Psoas muscle (tissue), 8 donors: ENCODE data around the gene TMEM114. TPM values are rescaled to one million over a fixed set of nuclear protein-coding genes. Genes with fewer than 3 reads are reported as not detected.

ENCODE experiments used
- ATAC-seq, 4 donors: fragments of 200-7000 bp; cut with Tn5 transposase; one replicate each; pipeline ENCODE4 v1.9.1; 2020; ENCODE audit warnings: moderate library complexity in 3 of 4, mild to moderate bottlenecking in 2 of 4
- DNase-seq, 2 donors: peaks; one replicate each; pipeline ENCODE4 v3.0.0-alpha.2; 2020
- H3K27ac ChIP-seq: fragments of 200-600 bp; one replicate; pipeline ENCODE4 v1.8.0; 2022
- H3K27me3 ChIP-seq, 3 donors: fragments of 200-600 bp in 1 of 3; one replicate each; pipeline versions ENCODE4 v1.6.1 to v1.8.0; 2013 to 2022; ENCODE audit warnings: low read length in 2 of 3, mild to moderate bottlenecking in 2 of 3, moderate library complexity in 1 of 3; ENCODE audit not compliant: insufficient read depth in 3 of 3
- H3K36me3 ChIP-seq, 2 donors: fragments of 200-600 bp in 1 of 2; one replicate each; pipeline versions ENCODE4 v1.6.1 to v1.8.0; 2013 to 2022; ENCODE audit warnings: low read depth in 1 of 2, mild to moderate bottlenecking in 1 of 2, moderate library complexity in 1 of 2; ENCODE audit not compliant: insufficient read depth in 1 of 2
- H3K4me1 ChIP-seq: fragments of 200-600 bp; one replicate; pipeline ENCODE4 v1.8.0; 2022
- H3K4me3 ChIP-seq: fragments of 200-600 bp; one replicate; pipeline ENCODE4 v1.8.0; 2022; ENCODE audit warnings: mild to moderate bottlenecking
- H3K9me3 ChIP-seq: fragments of 200-600 bp; one replicate; pipeline ENCODE4 v1.8.0; 2022
- CTCF ChIP-seq: fragments of 200-600 bp; IDR thresholded peaks from one replicate; pipeline ENCODE4 v1.8.0; 2022; ENCODE audit warnings: antibody characterized with exemption
- WGBS, 3 donors: extraction: QIAGEN DNeasy Blood & Tissue Kit; methylation state at CpG; one replicate each; pipeline versions ENCODE4 v1.1.6 to v1.1.7; 2013; 5-methylcytosine and 5-hydroxymethylcytosine counted together
- intact Hi-C, 2 donors: fragments of 100-400 bp; cut with DNase I; formaldehyde crosslinking; loops; one replicate each; pipeline versions ENCODE4 v1.11.0 to v1.14.2; 2022
- polyA plus RNA-seq, 3 donors: library from polyadenylated mRNA; stranded (reverse); fragments of 200-250 nt; gene quantifications; one replicate each; pipeline ENCODE4 v1.2.3, GENCODE V29; 2013
- total RNA-seq, 4 donors: library from RNA; stranded (reverse); fragmentation: NEBNext Ultra II Directional in 2 of 4; extraction: Animal tissue kit (Norgen Biotek cat#: 25700) in 2 of 4; gene quantifications; one replicate each; pipeline versions ENCODE4 v1.2.1 to v1.2.4, GENCODE V29; 2021 to 2023
- donor health status: healthy with polysubstance abuse.
- donor health status: DM: no; HTN: no; CAD: no; lungs with moderate emphysema.
- donor health status: Bipolar disorder and iron deficiency.
- donor health status: healthy.
- donor health status: DM: yes; HTN: yes; CAD: no.
- donor health status: DM: no; HTN: no; CAD: no.
- donor health status: DM: no; HTN: no; CAD: no.
- donor health status: DM: yes; HTN: yes; CAD: no.

The TMEM114 gene
- total and polyA plus RNA-seq, 7 donors, result not detected

- H3K4me1 ChIP-seq, result no peaks in the 10 kb centered on the region
- no peak for TF ChIP-seq CTCF
- no peak overlapping the region for H3K27ac ChIP-seq
- intact Hi-C loops, result no loop called here
- peaks cover 14 to 99% of the 10 kb centered on the region in 2 donors for H3K36me3 ChIP-seq
- no peaks in the 10 kb centered on the region for H3K9me3 ChIP-seq
- no peak overlapping the region for H3K4me3 ChIP-seq
- ATAC-seq (peak; percentile 12 to 61 (median 41)), DNase-seq (no peak)
- H3K27me3 ChIP-seq, result no peaks in the 10 kb centered on the region
- 67 to 69% (median 68%) methylated on average over 15 of the region's 15 CpGs for WGBS, 3 donors
Observed at GRCh38 chr16:8631818-8632465, 41.6 kb upstream of the TMEM114 start.

DNA sequence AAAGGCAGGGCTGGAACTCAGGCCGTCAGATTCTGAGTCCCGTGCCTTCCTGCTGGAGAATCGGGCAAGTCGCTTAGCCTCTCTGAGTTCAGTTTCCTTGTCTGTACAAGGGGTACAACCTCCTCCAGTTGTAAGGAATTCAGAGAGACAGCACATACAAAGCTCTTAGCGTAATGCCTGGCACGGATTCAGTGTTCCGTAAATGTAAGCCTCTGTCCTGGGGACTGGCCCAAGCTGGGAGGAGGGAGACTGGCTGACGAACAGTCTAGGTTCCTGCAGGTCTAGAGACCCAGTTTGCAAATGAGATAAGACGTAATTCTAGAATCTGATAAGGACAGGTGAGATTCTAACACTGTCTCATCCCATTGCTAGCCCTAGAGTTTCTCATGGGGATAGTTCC, 41.1 kb upstream of the TMEM114 start:
- DNase-seq (no peak), ATAC-seq (peak in 3 of 4 donors; percentile 49 to 71 (median 67))
- intact Hi-C loops, result no loop called here
- no peaks in the 10 kb centered on the region for H3K4me1 ChIP-seq
- no peak overlapping the region for H3K4me3 ChIP-seq
- no peaks in the 10 kb centered on the region for H3K27me3 ChIP-seq
- no peak overlapping the region for H3K27ac ChIP-seq
- H3K9me3 ChIP-seq, result no peaks in the 10 kb centered on the region
- TF ChIP-seq CTCF, result no peak
- peaks cover 15 to 99% of the 10 kb centered on the region in 2 donors for H3K36me3 ChIP-seq
- 75 to 89% (median 78%) methylated on average over 9 of the region's 9 CpGs for WGBS, 3 donors

- TF ChIP-seq CTCF, result no peak
- H3K4me1 ChIP-seq, result no peaks in the 10 kb centered on the region
- H3K27me3 ChIP-seq, result no peaks in the 10 kb centered on the region
- H3K36me3 ChIP-seq, result peaks cover 17 to 99% of the 10 kb centered on the region in 2 donors
- no peak overlapping the region for H3K4me3 ChIP-seq
- H3K27ac ChIP-seq, result peak overlapping the region; percentile 9
- ATAC-seq (no peak), DNase-seq (no peak)
- intact Hi-C loops, result no loop called here
- no peaks in the 10 kb centered on the region for H3K9me3 ChIP-seq
- WGBS, 3 donors, result 88 to 90% (median 90%) methylated on average over 11 of the region's 11 CpGs
Observed at GRCh38 chr16:8630255-8630953, 40.1 kb upstream of the TMEM114 start.

- intact Hi-C loops, result no loop called here
- H3K36me3 ChIP-seq, result peaks cover 17 to 89% of the 10 kb centered on the region in 2 donors
- peaks cover 1% of the 10 kb centered on the region for H3K4me1 ChIP-seq
- H3K27ac ChIP-seq, result no peak overlapping the region
- H3K9me3 ChIP-seq, result no peaks in the 10 kb centered on the region
- ATAC-seq, result no peak
- no peaks in the 10 kb centered on the region for H3K27me3 ChIP-seq
- 94 to 95% (median 95%) methylated on average over 16 of the region's 16 CpGs for WGBS, 3 donors
- no peak overlapping the region for H3K4me3 ChIP-seq
- DNase-seq, result no peak
- no peak for TF ChIP-seq CTCF
Observed at GRCh38 chr16:8628981-8629725, 38.8 kb upstream of the TMEM114 start.
